Omental fat pad (tissue), 4 donors: ENCODE results near the gene POU3F4. TPM values are rescaled to one million over a fixed set of nuclear protein-coding genes. Genes with fewer than 3 reads are reported as not detected.

Source experiments
- ATAC-seq: fragments of 150-250 bp; one replicate; pipeline ENCODE4 v1.9.1; 2016; ENCODE audit warnings: mild to moderate bottlenecking, moderate library complexity; ENCODE audit not compliant: low FRiP score
- DNase-seq: peaks from one replicate; pipeline ENCODE4 v3.0.0-alpha.2; 2019; ENCODE audit warnings: low spot score
- CTCF ChIP-seq, 3 donors: fragments of 450-650 bp; IDR thresholded peaks; one replicate each; pipeline ENCODE4 v1.5.1; 2016 to 2017; ENCODE audit warnings: antibody characterized with exemption in 3 of 3, mild to moderate bottlenecking in 3 of 3, moderate library complexity in 2 of 3
- total RNA-seq, 4 donors: library from RNA; depleted of rRNA; stranded (reverse); fragments of >200 nt; gene quantifications; one replicate each; pipeline ENCODE4 v1.1.0, GENCODE V29; 2016

POU3F4 gene
- not detected for total RNA-seq

GRCh38 chrX:83508006-83508405, at the start of gene POU3F4:
POU3F4 (plus strand) TSS chrX:83508290; CDS start chrX:83508325, 35 bp downstream.
- ATAC-seq = no peak
- no peak for TF ChIP-seq CTCF (IDR thresholded peaks at IDR 0.05)
- no peak for DNase-seq

DNA sequence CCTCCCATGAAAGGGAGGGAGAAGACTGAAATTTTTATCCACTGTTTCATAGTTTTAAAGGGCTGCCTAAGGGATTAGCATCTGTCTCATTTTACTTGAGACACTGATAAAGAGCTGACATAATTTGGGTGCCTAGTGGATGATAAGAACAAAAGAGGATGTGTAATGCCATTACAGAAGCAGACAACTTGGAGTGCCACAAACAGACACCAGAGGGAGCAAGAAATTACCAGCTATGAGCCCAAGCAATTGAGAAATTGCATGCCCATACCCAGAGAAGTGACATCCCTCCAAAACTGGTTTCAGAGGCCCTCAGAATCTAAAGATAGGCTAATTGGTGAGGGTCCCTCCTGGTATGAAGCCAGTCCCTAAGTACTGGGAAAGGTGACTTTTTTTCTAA, 38.5 kb upstream of the POU3F4 start:
- ATAC-seq (no peak), DNase-seq (no peak)
- no peak for TF ChIP-seq CTCF (IDR thresholded peaks at IDR 0.05)

DNA sequence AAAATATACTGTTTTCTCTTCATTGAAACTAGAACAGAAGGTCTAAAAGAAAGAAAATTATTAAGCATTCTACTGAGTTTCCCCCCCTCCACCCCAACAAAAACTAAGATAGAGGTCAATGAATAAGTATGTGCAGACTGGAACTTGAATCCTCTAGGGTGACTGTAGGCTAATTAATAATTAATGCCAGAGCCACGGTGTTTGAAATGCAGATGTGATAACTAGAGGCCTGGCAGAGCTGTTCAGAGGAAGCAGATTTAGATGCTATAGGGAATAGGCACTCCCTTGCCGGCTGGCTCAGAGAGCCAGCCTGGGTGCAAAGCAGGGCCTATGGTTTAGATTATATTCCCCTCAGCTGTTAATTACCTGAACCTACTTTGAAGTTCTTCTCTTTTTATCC, 12.2 kb upstream of the POU3F4 start:
- ATAC-seq = no peak
- TF ChIP-seq CTCF (IDR thresholded peaks at IDR 0.05) = no peak

GRCh38 chrX:83501003-83501402, 7.1 kb upstream of the POU3F4 start:
- TF ChIP-seq CTCF (IDR thresholded peaks at IDR 0.05) = no peak
- no peak for ATAC-seq
- no peak for DNase-seq

More for the DNA sequence above, 12.2 kb upstream of the POU3F4 start:
- DNase-seq = no peak

DNA sequence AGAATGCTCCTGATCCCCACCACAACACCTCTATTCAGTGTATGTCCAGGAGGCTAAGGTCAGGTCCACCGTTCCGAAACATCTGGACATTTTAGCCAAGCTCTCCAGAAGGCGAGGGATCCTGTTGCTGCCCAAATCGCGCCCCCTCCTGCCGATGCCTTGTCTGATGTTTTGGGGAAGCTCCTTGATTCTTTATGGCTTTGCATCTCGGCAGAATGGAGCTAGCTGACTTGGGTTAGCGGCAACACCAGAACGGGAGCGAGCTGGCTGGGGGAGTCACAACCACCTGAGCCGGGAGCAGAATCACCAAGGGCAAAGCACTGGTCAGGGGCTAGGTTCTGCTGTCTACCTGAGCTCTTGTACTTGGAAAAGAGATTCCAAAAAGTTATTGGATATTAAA, 6.6 kb upstream of the POU3F4 start:
- DNase-seq = no peak
- no peak for ATAC-seq
- TF ChIP-seq CTCF (IDR thresholded peaks at IDR 0.05) = no peak

DNA sequence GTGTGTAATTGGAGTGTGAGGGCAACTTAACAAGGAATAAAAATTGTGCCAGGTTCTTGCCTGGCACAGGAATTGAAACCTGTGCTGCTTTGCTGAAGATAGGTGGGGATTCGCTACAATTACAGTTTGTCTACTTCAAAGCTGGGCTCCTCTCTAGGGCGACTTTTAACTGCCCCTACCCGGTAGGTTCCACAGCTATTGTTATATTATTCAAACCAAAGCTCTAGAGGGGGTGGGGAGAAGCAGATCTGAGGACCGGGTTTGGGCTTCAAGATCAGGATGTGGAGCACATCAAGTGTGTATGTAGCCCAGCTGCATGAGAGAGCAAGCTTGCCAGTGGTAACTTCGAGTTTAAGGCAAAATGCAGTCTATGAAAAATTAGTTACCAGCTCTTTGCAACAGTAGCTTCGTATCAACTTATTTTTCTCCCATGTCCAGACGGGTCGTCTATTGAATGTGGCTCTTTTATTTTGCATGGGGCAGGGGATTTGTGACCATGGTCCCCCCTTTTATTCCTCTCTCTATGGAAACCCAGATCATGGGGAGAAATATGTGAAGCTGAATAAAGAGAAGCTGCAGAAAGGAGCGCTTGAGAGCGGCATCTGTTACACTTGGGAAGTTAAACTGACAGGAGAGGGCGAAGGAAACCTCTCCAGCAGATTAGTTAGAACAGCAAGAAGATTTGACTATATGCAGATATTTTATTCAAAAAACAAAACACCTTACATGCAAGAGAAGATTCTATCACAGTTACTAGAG, 3.2 kb upstream of the POU3F4 start:
- DNase-seq = no peak

More for the DNA sequence above, 3.2 kb upstream of the POU3F4 start:
- no peak for ATAC-seq
- no peak for TF ChIP-seq CTCF (IDR thresholded peaks at IDR 0.05)
